ENCODE data around the gene ZMYND15. TPM values are rescaled to one million over a fixed set of nuclear protein-coding genes. Genes with fewer than 3 reads are reported as not detected.
"Not testable (repeated sequence)": the region's sequence is repeated elsewhere in the genome, so short reads cannot be mapped to it uniquely, and the experiment has no call there.

The ZMYND15 gene
- polyA plus RNA-seq, 1 donor (not counting 4 experiments of a cell fraction or from before 2014, with no cell fraction given) = 0.25 TPM

- dilution Hi-C loops (cut with MboI; ENCODE audit: extremely low pct_ligation_motif_present, low sequenced_read_pairs) = no loop called here
- no peak overlapping the region for H3K4me2 ChIP-seq (ENCODE audit: control insufficient read depth, extremely low read depth, insufficient read depth, low read depth, low read length)
- no peaks in the 10 kb centered on the region for H4K20me1 ChIP-seq (ENCODE audit: control insufficient read depth, extremely low read depth, insufficient read depth, low read length)
- H3K9me3 ChIP-seq (ENCODE audit: control insufficient read depth, low read depth, low read length) = no peaks in the 10 kb centered on the region
- no peak overlapping the region for H3K4me3 ChIP-seq (ENCODE audit: control insufficient read depth in 2 of 3, extremely low read depth in 1 of 3, insufficient read depth in 2 of 3, low read depth in 1 of 3, low read length in 3 of 3)
- no peak overlapping the region for H3K9ac ChIP-seq (ENCODE audit: control insufficient read depth, extremely low read depth, insufficient read depth, low read length)
- no peak overlapping the region for H3K27ac ChIP-seq (ENCODE audit: control insufficient read depth, insufficient read depth, low read length)
- H2AFZ ChIP-seq (ENCODE audit: control insufficient read depth, low read length) = no peak overlapping the region
- H3K79me2 ChIP-seq (ENCODE audit: control insufficient read depth, insufficient read depth, low read length) = peaks cover 61% of the 10 kb centered on the region
- FAIRE-seq = no peak
- no peak for TF ChIP-seq EZH2 (IDR thresholded peaks at IDR 0.05; ENCODE audit: low read length)
- TF ChIP-seq CTCF (optimal IDR thresholded peaks at IDR 0.05 in 1 of 3, IDR thresholded peaks at IDR 0.05 in 1 of 3, conservative IDR thresholded peaks at IDR 0.05 in 1 of 3; ENCODE audit: extremely low read depth in 1 of 3, insufficient read depth in 2 of 3, low read length in 3 of 3) = no peak
- H3K27me3 ChIP-seq (ENCODE audit: control insufficient read depth, extremely low read depth, insufficient read depth, low read length) = no peaks in the 10 kb centered on the region
- H3K9me1 ChIP-seq (ENCODE audit: control insufficient read depth, extremely low read depth, insufficient read depth, low read length) = no peaks in the 10 kb centered on the region
- no peak for DNase-seq (ENCODE audit: low read depth, low spot score)
- H3K36me3 ChIP-seq (ENCODE audit: control insufficient read depth in 2 of 2, extremely low read depth in 1 of 2, insufficient read depth in 2 of 2, low read length in 2 of 2) = peaks cover 2 to 16% of the 10 kb centered on the region in 2 experiments
- peaks cover 7% of the 10 kb centered on the region for H3K4me1 ChIP-seq (ENCODE audit: control insufficient read depth, extremely low read depth, insufficient read depth, low read length)
These were observed 38.5 kb upstream of the ZMYND15 start for GRCh38 chr17:4701116-4701515.

GRCh38 chr17:4703330-4703691 is 36.3 kb upstream of the ZMYND15 start:
- peaks cover 40% of the 10 kb centered on the region for H3K79me2 ChIP-seq (ENCODE audit: control insufficient read depth, insufficient read depth, low read length)
- H3K4me1 ChIP-seq (ENCODE audit: control insufficient read depth, extremely low read depth, insufficient read depth, low read length) = peaks cover 7% of the 10 kb centered on the region
- no peaks in the 10 kb centered on the region for H3K27me3 ChIP-seq (ENCODE audit: control insufficient read depth, extremely low read depth, insufficient read depth, low read length)
- peak overlapping the region; percentile 92 for H3K9ac ChIP-seq (ENCODE audit: control insufficient read depth, extremely low read depth, insufficient read depth, low read length)
- peak overlapping the region; percentile 87 for H3K27ac ChIP-seq (ENCODE audit: control insufficient read depth, insufficient read depth, low read length)
- H3K36me3 ChIP-seq (ENCODE audit: control insufficient read depth in 2 of 2, extremely low read depth in 1 of 2, insufficient read depth in 2 of 2, low read length in 2 of 2) = no peaks in the 10 kb centered on the region
- DNase-seq (ENCODE audit: low read depth, low spot score) = no peak
- no peaks in the 10 kb centered on the region for H3K9me3 ChIP-seq (ENCODE audit: control insufficient read depth, low read depth, low read length)
- H3K9me1 ChIP-seq (ENCODE audit: control insufficient read depth, extremely low read depth, insufficient read depth, low read length) = no peaks in the 10 kb centered on the region
- peak overlapping the region; percentile 86 to 95 (median 91) for H3K4me3 ChIP-seq (ENCODE audit: control insufficient read depth in 2 of 3, extremely low read depth in 1 of 3, insufficient read depth in 2 of 3, low read depth in 1 of 3, low read length in 3 of 3)
- no peak for TF ChIP-seq CTCF (optimal IDR thresholded peaks at IDR 0.05 in 1 of 3, IDR thresholded peaks at IDR 0.05 in 1 of 3, conservative IDR thresholded peaks at IDR 0.05 in 1 of 3; ENCODE audit: extremely low read depth in 1 of 3, insufficient read depth in 2 of 3, low read length in 3 of 3)
- no peak for TF ChIP-seq EZH2 (IDR thresholded peaks at IDR 0.05; ENCODE audit: low read length)
- FAIRE-seq = no peak
- dilution Hi-C loops (cut with MboI; ENCODE audit: extremely low pct_ligation_motif_present, low sequenced_read_pairs) = no loop called here
- peak overlapping the region; percentile 94 for H3K4me2 ChIP-seq (ENCODE audit: control insufficient read depth, extremely low read depth, insufficient read depth, low read depth, low read length)
- H4K20me1 ChIP-seq (ENCODE audit: control insufficient read depth, extremely low read depth, insufficient read depth, low read length) = no peaks in the 10 kb centered on the region
- H2AFZ ChIP-seq (ENCODE audit: control insufficient read depth, low read length) = peak overlapping the region; percentile 96

- H2AFZ ChIP-seq (ENCODE audit: control insufficient read depth, low read length); H3K4me1 ChIP-seq (ENCODE audit: control insufficient read depth, extremely low read depth, insufficient read depth, low read length); DNase-seq (ENCODE audit: low read depth, low spot score); H4K20me1 ChIP-seq (ENCODE audit: control insufficient read depth, extremely low read depth, insufficient read depth, low read length); H3K27me3 ChIP-seq (ENCODE audit: control insufficient read depth, extremely low read depth, insufficient read depth, low read length); dilution Hi-C loops (cut with MboI; ENCODE audit: extremely low pct_ligation_motif_present, low sequenced_read_pairs); H3K9me3 ChIP-seq (ENCODE audit: control insufficient read depth, low read depth, low read length); H3K9me1 ChIP-seq (ENCODE audit: control insufficient read depth, extremely low read depth, insufficient read depth, low read length); H3K36me3 ChIP-seq (ENCODE audit: control insufficient read depth in 2 of 2, extremely low read depth in 1 of 2, insufficient read depth in 2 of 2, low read length in 2 of 2): not testable (repeated sequence)
- Histone ChIP-seq H3K79me2 (ENCODE audit: control insufficient read depth, insufficient read depth, low read length) (peaks cover 36% of the 10 kb centered on the region), H3K4me3 (ENCODE audit: control insufficient read depth in 2 of 3, extremely low read depth in 1 of 3, insufficient read depth in 2 of 3, low read depth in 1 of 3, low read length in 3 of 3) (peak overlapping the region; percentile 86 to 95 (median 91)), H3K4me2 (ENCODE audit: control insufficient read depth, extremely low read depth, insufficient read depth, low read depth, low read length) (peak overlapping the region; percentile 94), H3K9ac (ENCODE audit: control insufficient read depth, extremely low read depth, insufficient read depth, low read length) (peak overlapping the region; percentile 92), H3K27ac (ENCODE audit: control insufficient read depth, insufficient read depth, low read length) (peak overlapping the region; percentile 87)
- peak; percentile 43 for FAIRE-seq
These were observed 35.1 kb upstream of the ZMYND15 start for GRCh38 chr17:4704574-4704907.

All from keratinocyte (primary cell).